ENCODE measurements around the gene NHEJ1.

The NHEJ1 gene

DNA sequence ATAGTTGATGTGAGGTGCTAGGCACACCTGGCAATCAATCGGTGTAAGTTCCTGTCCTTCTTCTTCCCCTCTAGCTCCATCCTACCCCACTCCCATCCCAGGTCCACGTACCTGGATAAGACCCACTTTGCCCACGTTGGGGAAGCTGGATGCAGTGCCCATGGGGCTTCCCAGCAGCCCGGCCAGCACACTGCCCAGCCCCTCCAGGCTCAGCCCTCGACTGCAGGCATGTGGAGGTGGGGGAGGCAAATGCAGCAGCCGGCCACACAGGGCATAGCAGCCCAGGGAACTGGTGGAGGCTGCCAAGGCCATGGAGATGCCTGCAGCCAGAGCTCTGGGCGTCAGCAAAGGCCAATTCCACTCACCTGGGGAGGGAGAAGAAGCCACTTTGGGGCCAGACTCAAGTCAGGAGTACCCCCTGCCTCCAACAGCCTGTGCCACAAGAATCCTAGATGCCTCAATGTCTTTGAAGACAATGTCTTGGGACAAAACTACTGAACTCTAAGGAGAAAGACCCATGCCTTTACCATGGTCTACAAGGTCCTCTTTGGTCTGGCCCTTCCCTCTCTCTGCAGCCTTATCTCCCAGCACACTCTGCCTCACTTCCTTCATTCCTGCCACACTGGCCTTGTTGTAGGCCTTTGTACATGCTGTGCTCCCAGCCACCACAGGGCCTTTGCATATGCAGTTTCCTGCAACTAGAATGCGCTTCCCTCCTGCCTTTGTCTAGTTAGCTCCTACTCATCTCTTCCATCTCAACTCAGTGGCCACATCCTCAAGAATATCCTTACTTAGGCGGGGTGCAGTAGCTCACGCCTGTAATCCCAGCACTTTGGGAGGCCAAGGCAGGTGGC is 4.7 kb upstream of the NHEJ1 start:
- Histone ChIP-seq H3K18ac (ENCODE audit: low read length) (no peak overlapping the region), H3K27ac (ENCODE audit: low read depth, low read length) (no peak overlapping the region), H3K4ac (ENCODE audit: low read depth, low read length) (no peak overlapping the region), H3K9ac (ENCODE audit: low read length) (no peak overlapping the region), H2AFZ (ENCODE audit: insufficient read depth, low read length, poor library complexity) (no peak overlapping the region), H4K8ac (ENCODE audit: low read depth, low read length) (no peak overlapping the region), H2AK5ac (ENCODE audit: low read length) (no peak overlapping the region), H2BK120ac (ENCODE audit: insufficient read depth, low read length, poor library complexity) (no peak overlapping the region), H3K36me3 (ENCODE audit: control insufficient read depth in 1 of 2, insufficient read depth in 2 of 2, low read length in 2 of 2) (no peaks in the 10 kb centered on the region), H3K14ac (ENCODE audit: low read length) (no peak overlapping the region), H3K4me1 (ENCODE audit: control insufficient read depth in 1 of 2, insufficient read depth in 2 of 2, low read length in 2 of 2) (peaks cover 0 to 5% of the 10 kb centered on the region in 2 experiments), H3K4me2 (ENCODE audit: low read length) (no peak overlapping the region), H4K91ac (ENCODE audit: low read depth, low read length) (no peak overlapping the region), H3K4me3 (ENCODE audit: low read depth, low read length) (no peak overlapping the region), H3K23ac (ENCODE audit: low read length) (no peak overlapping the region), H2BK5ac (ENCODE audit: low read depth, low read length, poor library complexity) (no peak overlapping the region), H3K79me1 (ENCODE audit: low read length) (peaks cover 2% of the 10 kb centered on the region), H3K9me3 (ENCODE audit: insufficient read depth, low read depth, low read length) (no peaks in the 10 kb centered on the region), H3K27me3 (ENCODE audit: insufficient read depth, low read length) (no peaks in the 10 kb centered on the region), H2BK12ac (ENCODE audit: low read length) (no peak overlapping the region), H4K12ac (ENCODE audit: low read depth, low read length) (no peak overlapping the region), H3K79me2 (ENCODE audit: control insufficient read depth, insufficient read depth, low read length, poor library complexity) (peaks cover 2% of the 10 kb centered on the region)
- no CpG with 5 or more reads among the region's 10 CpGs for WGBS (ENCODE audit: extremely low coverage, insufficient coverage, insufficient read length)
- DNase-seq: no peak

DNA sequence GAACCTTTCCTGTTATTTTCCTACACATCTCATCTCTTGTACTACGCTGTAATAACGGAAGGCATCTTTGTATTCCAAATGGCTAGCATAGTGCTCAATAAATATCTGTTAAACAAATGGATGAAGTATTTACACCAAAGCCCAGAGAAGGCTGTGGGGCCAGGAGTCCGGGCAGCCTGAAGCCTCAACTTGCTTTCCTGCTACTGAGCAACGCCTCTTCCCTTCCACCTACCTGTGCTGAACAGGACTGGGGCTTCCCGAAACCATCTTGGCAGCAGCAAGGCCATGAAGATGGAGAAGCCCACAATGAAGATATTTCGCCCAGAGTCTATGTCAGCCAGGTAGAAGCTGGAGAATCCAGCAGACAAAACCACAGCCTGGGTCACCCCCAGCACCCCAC is 2.5 kb upstream of the NHEJ1 start:
- no peaks in the 10 kb centered on the region for H3K36me3 ChIP-seq (ENCODE audit: control insufficient read depth in 1 of 2, insufficient read depth in 2 of 2, low read length in 2 of 2)
- no peak overlapping the region for H2BK120ac ChIP-seq (ENCODE audit: insufficient read depth, low read length, poor library complexity)
- no peak for DNase-seq
- peaks cover 2% of the 10 kb centered on the region for H3K79me2 ChIP-seq (ENCODE audit: control insufficient read depth, insufficient read depth, low read length, poor library complexity)
- peaks cover 0 to 9% of the 10 kb centered on the region in 2 experiments for H3K4me1 ChIP-seq (ENCODE audit: control insufficient read depth in 1 of 2, insufficient read depth in 2 of 2, low read length in 2 of 2)
- H4K8ac ChIP-seq (ENCODE audit: low read depth, low read length): no peak overlapping the region
- H4K91ac ChIP-seq (ENCODE audit: low read depth, low read length): no peak overlapping the region
- peaks cover 4% of the 10 kb centered on the region for H3K79me1 ChIP-seq (ENCODE audit: low read length)
- no peaks in the 10 kb centered on the region for H3K9me3 ChIP-seq (ENCODE audit: insufficient read depth, low read depth, low read length)
- no CpG with 5 or more reads among the region's 6 CpGs for WGBS (ENCODE audit: extremely low coverage, insufficient coverage, insufficient read length)
- H3K4me2 ChIP-seq (ENCODE audit: low read length): no peak overlapping the region
- H3K23ac ChIP-seq (ENCODE audit: low read length): no peak overlapping the region
- H3K27ac ChIP-seq (ENCODE audit: low read depth, low read length): no peak overlapping the region
- no peak overlapping the region for H2AK5ac ChIP-seq (ENCODE audit: low read length)
- no peak overlapping the region for H3K9ac ChIP-seq (ENCODE audit: low read length)
- no peak overlapping the region for H2BK12ac ChIP-seq (ENCODE audit: low read length)
- no peak overlapping the region for H3K14ac ChIP-seq (ENCODE audit: low read length)
- no peak overlapping the region for H4K12ac ChIP-seq (ENCODE audit: low read depth, low read length)
- H3K4me3 ChIP-seq (ENCODE audit: low read depth, low read length): no peak overlapping the region
- H3K4ac ChIP-seq (ENCODE audit: low read depth, low read length): no peak overlapping the region
- H3K27me3 ChIP-seq (ENCODE audit: insufficient read depth, low read length): no peaks in the 10 kb centered on the region
- H3K18ac ChIP-seq (ENCODE audit: low read length): no peak overlapping the region
- no peak overlapping the region for H2AFZ ChIP-seq (ENCODE audit: insufficient read depth, low read length, poor library complexity)
- H2BK5ac ChIP-seq (ENCODE audit: low read depth, low read length, poor library complexity): no peak overlapping the region

DNA sequence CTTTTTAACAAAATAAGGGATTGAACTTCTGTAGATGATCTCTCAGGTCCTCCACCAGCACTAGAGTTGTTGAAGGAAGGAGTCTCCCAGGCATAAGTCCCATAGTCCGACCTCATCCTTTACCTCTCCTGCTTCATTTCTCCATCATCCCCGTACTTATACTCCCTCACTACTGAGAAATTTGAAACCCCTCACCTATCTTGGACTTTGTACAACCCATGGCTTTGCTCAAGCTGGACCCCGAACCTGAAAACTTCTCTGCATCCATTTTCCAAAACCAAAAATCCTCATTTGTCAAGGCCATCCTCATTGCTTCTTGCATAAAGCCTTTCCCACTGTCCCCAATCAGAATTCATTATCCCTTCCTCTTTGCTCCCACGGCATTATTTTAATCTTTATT is 482 bp upstream of the NHEJ1 start:
- Histone ChIP-seq H3K36me3 (ENCODE audit: control insufficient read depth in 1 of 2, insufficient read depth in 2 of 2, low read length in 2 of 2) (peaks cover 2 to 5% of the 10 kb centered on the region in 2 experiments), H2AK5ac (ENCODE audit: low read length) (no peak overlapping the region), H3K9ac (ENCODE audit: low read length) (no peak overlapping the region), H2AFZ (ENCODE audit: insufficient read depth, low read length, poor library complexity) (no peak overlapping the region), H4K91ac (ENCODE audit: low read depth, low read length) (no peak overlapping the region), H3K14ac (ENCODE audit: low read length) (no peak overlapping the region), H3K4me2 (ENCODE audit: low read length) (peak overlapping the region; percentile 79), H2BK5ac (ENCODE audit: low read depth, low read length, poor library complexity) (no peak overlapping the region), H3K4me3 (ENCODE audit: low read depth, low read length) (no peak overlapping the region), H3K9me3 (ENCODE audit: insufficient read depth, low read depth, low read length) (no peaks in the 10 kb centered on the region), H4K12ac (ENCODE audit: low read depth, low read length) (no peak overlapping the region), H3K4me1 (ENCODE audit: control insufficient read depth in 1 of 2, insufficient read depth in 2 of 2, low read length in 2 of 2) (peaks cover 0 to 9% of the 10 kb centered on the region in 2 experiments), H3K27ac (ENCODE audit: low read depth, low read length) (no peak overlapping the region), H3K18ac (ENCODE audit: low read length) (no peak overlapping the region), H3K23ac (ENCODE audit: low read length) (no peak overlapping the region), H3K27me3 (ENCODE audit: insufficient read depth, low read length) (no peaks in the 10 kb centered on the region), H3K4ac (ENCODE audit: low read depth, low read length) (no peak overlapping the region), H2BK12ac (ENCODE audit: low read length) (no peak overlapping the region), H3K79me1 (ENCODE audit: low read length) (peaks cover 4% of the 10 kb centered on the region), H2BK120ac (ENCODE audit: insufficient read depth, low read length, poor library complexity) (no peak overlapping the region), H4K8ac (ENCODE audit: low read depth, low read length) (no peak overlapping the region), H3K79me2 (ENCODE audit: control insufficient read depth, insufficient read depth, low read length, poor library complexity) (peaks cover 2% of the 10 kb centered on the region)
- no CpG with 5 or more reads among the region's 4 CpGs for whole genome bisulfite sequencing (ENCODE audit: extremely low coverage, insufficient coverage, insufficient read length)
- DNase-seq: no peak

DNA sequence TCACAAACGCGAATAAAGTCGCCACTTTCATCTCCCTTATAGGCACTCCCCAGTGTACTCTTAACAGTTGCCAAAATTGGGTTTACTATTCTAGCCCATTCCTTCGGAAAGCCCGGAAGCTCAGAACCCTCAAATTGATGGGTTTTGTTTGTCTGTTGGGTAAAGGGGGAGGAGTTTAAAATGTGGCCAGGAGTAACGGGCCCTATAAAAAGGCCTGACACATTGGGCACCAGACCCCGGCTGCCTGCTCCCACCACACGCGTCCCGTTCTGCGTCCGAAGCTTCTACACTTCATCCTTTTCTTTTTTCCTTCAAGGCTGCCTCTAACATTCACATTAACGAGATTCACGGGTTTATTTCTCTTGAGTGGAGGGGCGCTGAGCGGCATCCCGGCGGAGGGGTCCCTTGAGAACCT is 837 bp downstream of the NHEJ1 start:
- no peak overlapping the region for H2BK12ac ChIP-seq (ENCODE audit: low read length)
- no peak overlapping the region for H3K4me3 ChIP-seq (ENCODE audit: low read depth, low read length)
- H3K79me2 ChIP-seq (ENCODE audit: control insufficient read depth, insufficient read depth, low read length, poor library complexity): peaks cover 2% of the 10 kb centered on the region
- no peak overlapping the region for H2BK120ac ChIP-seq (ENCODE audit: insufficient read depth, low read length, poor library complexity)
- H4K8ac ChIP-seq (ENCODE audit: low read depth, low read length): peak overlapping the region; percentile 53
- no peak overlapping the region for H2AK5ac ChIP-seq (ENCODE audit: low read length)
- H3K4me2 ChIP-seq (ENCODE audit: low read length): peak overlapping the region; percentile 79
- H3K27me3 ChIP-seq (ENCODE audit: insufficient read depth, low read length): no peaks in the 10 kb centered on the region
- peak overlapping the region; percentile 45 for H2AFZ ChIP-seq (ENCODE audit: insufficient read depth, low read length, poor library complexity)
- no peak overlapping the region for H3K23ac ChIP-seq (ENCODE audit: low read length)
- WGBS (ENCODE audit: extremely low coverage, insufficient coverage, insufficient read length): no CpG with 5 or more reads among the region's 18 CpGs
- no peak overlapping the region for H3K27ac ChIP-seq (ENCODE audit: low read depth, low read length)
- H3K9ac ChIP-seq (ENCODE audit: low read length): no peak overlapping the region
- H3K4ac ChIP-seq (ENCODE audit: low read depth, low read length): no peak overlapping the region
- H3K4me1 ChIP-seq (ENCODE audit: control insufficient read depth in 1 of 2, insufficient read depth in 2 of 2, low read length in 2 of 2): peaks cover 0 to 9% of the 10 kb centered on the region in 2 experiments
- peaks cover 2 to 5% of the 10 kb centered on the region in 2 experiments for H3K36me3 ChIP-seq (ENCODE audit: control insufficient read depth in 1 of 2, insufficient read depth in 2 of 2, low read length in 2 of 2)
- H3K79me1 ChIP-seq (ENCODE audit: low read length): peaks cover 4% of the 10 kb centered on the region
- H4K12ac ChIP-seq (ENCODE audit: low read depth, low read length): peak overlapping the region; percentile 26
- no peaks in the 10 kb centered on the region for H3K9me3 ChIP-seq (ENCODE audit: insufficient read depth, low read depth, low read length)
- H3K14ac ChIP-seq (ENCODE audit: low read length): no peak overlapping the region
- no peak overlapping the region for H4K91ac ChIP-seq (ENCODE audit: low read depth, low read length)
- H2BK5ac ChIP-seq (ENCODE audit: low read depth, low read length, poor library complexity): no peak overlapping the region
- no peak for DNase-seq
- no peak overlapping the region for H3K18ac ChIP-seq (ENCODE audit: low read length)

All from trophoblast cell (in vitro differentiated cells and primary cell).